CD4-positive, alpha-beta T cell treated with Interleukin-6 at 100 ng/mL for 8 hours (primary cell): ENCODE results near the gene TAS2R43.
"Not testable (repeated sequence)": the region's sequence is repeated elsewhere in the genome, so short reads cannot be mapped to it uniquely, and the experiment has no call there.

Experiments used
- DNase-seq: peaks from one replicate; pipeline ENCODE4 v3.0.0-alpha.2; 2020; ENCODE audit warnings: mixed read lengths, low spot score

TAS2R43 gene, protein sequence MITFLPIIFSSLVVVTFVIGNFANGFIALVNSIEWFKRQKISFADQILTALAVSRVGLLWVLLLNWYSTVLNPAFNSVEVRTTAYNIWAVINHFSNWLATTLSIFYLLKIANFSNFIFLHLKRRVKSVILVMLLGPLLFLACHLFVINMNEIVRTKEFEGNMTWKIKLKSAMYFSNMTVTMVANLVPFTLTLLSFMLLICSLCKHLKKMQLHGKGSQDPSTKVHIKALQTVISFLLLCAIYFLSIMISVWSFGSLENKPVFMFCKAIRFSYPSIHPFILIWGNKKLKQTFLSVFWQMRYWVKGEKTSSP

DNA sequence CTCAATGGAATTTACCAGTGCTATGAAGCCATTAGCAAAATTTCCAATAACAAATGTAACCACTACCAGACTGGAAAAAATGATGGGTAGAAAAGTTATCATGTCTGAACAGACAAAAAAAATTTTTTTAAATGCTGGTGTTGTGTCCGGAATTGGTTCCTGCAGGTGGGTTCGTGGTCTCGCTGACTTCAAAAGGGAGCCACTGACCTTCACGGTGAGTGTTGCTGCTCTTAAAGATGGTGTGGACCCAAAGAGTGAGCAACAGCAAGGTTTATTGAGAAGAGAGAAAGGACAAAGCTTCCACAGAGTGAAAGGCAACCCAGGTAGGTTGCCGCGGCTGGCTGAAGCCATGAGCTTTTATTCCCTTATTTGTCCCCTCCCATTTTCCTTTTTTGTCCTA is at the start of gene TAS2R43:
TSS of gene TAS2R43 (minus strand) at position 186 of the 400 bp plus-strand sequence. CDS start at position 102, 84 bp downstream.
- DNase-seq: no peak

DNA sequence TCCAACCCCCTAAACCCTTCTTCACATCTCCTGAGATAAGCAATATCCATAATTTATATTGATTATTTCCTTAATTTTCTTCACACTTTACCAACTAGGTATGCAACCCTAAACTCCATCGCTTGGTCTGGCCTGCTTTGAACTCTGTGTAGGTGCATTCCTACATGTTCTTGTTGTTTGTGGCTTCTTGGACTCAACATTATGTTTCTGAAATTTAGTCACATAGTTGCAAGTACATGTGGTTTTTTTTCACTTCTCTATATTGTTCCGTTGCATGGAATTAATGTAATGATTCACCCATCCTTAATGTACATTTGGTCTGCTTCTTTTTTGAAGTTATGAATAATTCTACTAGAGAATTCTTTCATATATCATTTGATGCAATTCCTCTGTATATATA is 44.0 kb upstream of the TAS2R43 start:
- no peak for DNase-seq

DNA sequence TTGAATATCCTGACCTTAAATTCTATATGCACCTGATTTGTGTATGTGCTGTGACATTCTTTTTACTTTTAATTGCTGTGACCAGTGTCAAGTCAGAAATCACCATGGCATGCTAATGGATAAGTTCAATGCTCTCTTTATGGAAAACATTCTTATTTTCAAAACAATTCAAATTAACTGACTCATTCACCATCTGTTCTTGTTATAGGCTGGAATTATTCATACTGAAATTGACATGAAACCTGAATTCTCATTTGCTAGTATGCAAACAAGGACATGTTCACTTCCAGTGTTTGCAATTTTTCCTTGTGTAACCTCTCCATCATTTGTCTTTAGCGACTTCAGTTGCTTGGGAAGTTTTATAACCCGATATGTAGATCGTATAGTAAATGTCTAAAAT is 42.2 kb upstream of the TAS2R43 start, which contains the start of gene TAS2R30:
TSS of gene TAS2R30 (minus strand) at position 340 of the 400 bp plus-strand sequence. CDS start 400 bp downstream, outside the sequence.
- DNase-seq: no peak

DNA sequence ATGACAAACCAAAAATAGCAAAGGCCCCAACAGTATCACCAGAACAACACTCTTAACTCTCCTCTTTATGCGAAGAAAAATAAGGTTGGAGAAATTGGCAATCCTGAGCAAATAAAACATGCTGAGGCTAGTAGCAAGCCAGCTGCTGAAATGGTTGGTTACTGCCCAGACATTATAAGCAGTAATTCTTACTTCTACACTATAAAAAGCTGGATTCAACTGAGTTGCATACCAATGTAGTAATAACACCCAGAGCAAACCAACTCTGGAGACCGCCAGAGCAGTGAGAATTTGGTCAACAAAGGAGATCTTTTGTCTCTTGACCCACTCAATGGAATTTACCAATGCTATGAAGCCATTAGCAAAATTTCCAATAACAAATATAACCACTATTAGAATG is 41.7 kb upstream of the TAS2R43 start:
- no peak for DNase-seq

DNA sequence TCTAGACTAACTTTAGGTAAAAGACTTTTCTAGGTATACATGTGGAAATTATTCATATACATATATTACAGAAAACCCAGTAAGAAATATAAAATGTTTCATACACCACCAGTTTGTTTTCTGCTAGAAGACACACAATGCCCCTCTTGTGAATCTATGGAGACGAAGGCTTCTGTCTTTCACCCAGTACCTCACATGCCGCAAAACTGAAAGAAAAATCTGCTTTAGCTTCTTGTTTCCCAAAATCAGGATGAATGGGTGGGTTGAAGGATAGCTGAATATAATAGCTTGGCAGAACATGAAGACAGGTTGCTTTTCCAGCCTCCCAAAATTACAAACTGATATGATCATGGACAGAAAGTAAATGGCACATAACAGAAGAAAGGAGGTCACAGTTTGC is 41.0 kb upstream of the TAS2R43 start:
- no peak for DNase-seq

DNA sequence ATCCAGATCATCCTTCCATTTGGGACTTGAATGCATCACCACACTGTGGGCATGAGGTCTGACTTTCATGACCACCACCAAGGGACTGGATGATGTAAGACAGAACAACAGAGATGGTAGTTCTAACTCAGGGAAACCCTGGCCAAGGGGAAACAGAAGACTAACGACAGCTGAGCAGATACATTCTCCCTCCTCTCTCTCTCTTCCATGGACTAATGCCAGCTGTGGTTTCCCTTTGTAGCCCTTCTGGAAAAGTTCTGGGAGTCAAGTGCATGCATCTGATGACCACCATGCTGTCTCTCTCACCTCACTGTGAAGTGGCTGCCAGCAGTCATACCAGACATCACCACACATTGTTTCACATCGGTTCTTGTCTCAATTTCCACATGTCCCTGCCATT is 38.9 kb upstream of the TAS2R43 start:
- no peak for DNase-seq

DNA sequence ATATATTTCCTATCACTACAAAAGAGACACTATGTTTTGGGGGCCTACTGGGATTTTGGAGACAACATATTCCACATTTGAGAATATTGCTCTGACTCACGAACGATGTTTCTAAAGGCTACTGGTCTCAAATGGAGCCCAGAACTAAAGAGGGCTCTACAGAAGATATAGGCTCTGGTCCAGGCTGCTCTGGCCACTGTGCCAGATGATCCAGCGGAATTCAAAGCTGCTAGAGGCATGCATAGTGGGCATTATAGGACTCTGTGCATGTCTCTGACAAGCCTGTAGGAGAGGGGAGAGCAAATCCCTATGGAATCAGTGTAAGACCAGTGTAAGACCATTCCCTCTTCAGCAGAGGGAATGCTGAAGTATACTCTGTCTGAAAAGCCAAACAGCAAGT is 38.3 kb upstream of the TAS2R43 start:
- DNase-seq: no peak

- DNase-seq: not testable (repeated sequence)
These were observed 22.0 kb upstream of the TAS2R43 start for GRCh38 chr12:11114130-11114529.

GRCh38 chr12:11111213-11111612 is 19.1 kb upstream of the TAS2R43 start:
- not testable (repeated sequence) for DNase-seq

- DNase-seq: no peak
These were observed 16.7 kb upstream of the TAS2R43 start for GRCh38 chr12:11108862-11109261.

- DNase-seq: no peak
These were observed 15.6 kb upstream of the TAS2R43 start for GRCh38 chr12:11107719-11108118.

DNA sequence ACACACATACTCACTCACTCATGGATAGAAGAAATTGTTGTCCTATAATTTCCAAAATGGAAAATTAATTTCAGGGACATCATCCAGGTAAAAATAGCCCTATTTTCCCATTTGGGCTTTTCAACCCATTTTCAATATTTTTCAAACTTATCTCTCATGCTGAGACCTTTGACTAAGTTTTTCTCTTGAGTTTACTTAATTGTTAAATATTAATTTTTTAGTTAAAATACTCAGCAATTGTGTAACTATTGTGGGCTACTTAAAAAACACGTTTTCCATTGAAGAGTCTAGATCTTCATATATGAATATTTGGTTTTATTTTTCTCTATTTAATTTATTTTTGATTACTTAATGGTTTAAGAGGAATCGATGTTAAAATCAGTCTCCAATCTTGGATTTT is 14.2 kb upstream of the TAS2R43 start:
- no peak for DNase-seq

GRCh38 chr12:11105546-11105945 is 13.4 kb upstream of the TAS2R43 start:
- DNase-seq: no peak

DNA sequence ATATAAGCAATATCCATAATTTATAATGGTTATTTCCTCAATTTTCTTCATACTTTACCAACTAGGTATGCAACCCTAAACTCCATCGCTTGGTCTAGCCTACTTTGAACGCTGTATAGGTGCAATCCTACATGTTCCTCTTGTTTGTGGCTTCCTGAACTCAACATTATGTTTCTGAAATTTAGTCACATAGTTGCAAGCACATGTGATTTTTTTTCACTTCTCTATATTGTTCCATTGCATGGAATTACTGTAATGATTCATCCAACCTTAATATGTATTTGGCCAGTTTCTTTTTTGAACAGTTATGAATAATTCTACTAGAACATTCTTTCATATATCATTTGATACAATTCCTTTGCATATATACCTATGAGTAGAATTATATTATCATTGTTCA is 2.8 kb upstream of the TAS2R43 start:
- not testable (repeated sequence) for DNase-seq

GRCh38 chr12:11089246-11089645 is 2.9 kb downstream of the TAS2R43 start:
- DNase-seq: no peak

DNA sequence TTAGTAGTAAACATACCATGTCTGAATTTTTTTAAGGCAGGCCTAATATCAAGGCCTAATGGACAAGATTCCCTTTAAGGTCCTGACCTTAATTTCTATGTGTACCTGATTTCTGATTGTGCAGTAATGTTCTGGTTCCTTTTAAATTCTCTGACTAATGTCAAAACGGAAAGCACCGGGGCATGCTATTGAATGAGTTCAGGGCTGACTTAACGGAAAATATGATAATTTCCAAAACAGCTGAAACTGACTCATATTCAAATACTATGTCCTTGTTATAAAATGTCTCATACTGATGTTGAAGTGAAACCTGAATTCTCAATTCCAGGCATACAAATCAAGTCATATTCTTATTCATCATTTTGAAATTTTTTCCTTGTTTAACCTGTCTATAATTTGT is 6.7 kb downstream of the TAS2R43 start:
- no peak for DNase-seq

DNA sequence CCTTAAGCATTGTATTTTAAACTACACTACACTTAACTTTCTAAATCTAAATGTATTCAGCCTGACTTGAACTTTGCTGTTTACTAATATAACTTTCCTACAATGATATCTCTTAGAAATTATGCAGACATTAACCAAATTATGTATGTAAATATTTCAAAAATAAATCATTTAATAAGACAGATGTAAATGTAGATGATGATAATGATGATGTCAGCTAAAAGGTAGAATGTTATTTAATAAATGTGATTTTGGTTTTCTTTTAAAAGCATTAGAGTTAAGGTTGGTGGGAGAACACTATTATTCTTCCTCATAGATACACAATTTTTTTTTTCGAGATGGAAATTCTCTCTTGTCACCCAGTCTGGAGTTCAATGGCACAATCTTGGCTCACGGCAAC is 10.1 kb downstream of the TAS2R43 start:
- DNase-seq: no peak

- no peak for DNase-seq
These were observed 13.9 kb downstream of the TAS2R43 start for GRCh38 chr12:11078246-11078645.

DNA sequence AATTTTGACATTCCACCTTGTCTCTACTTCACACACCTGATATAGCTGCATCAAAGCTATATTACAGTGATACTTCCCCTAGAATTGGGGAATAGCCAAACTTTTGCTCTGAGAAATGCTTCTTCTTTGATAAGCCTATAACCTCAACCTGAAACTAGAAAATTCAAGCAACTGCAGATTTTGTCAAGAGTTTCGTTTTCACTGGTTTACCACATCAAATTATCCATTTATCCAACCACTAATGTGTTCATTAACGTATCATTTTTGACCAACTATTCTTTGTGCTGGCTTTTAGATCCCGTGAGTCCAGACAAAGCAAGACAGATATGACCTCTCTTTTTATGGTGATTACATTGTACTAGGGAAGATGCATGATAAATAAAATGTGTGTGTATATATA is 16.5 kb downstream of the TAS2R43 start:
- no peak for DNase-seq

DNA sequence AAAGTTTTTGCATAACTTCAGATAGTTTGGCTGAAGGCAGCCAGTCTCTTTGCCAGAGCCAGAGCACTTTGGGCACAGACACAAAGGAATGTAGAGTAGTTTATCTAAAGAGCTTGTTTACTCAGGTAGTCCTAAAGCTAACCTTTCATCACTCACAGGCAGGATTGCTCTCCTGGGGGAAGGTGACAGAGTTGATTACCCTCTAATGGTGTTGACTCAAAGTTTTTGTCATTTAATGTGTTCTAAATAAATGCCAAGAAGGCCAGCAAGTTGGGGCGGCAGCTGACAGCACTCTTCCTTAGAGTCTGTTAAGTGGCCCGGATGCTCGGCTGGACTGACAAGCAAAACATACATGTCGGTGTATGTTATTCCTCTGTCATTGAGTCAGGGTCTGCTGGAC is 20.7 kb downstream of the TAS2R43 start:
- DNase-seq: no peak

DNA sequence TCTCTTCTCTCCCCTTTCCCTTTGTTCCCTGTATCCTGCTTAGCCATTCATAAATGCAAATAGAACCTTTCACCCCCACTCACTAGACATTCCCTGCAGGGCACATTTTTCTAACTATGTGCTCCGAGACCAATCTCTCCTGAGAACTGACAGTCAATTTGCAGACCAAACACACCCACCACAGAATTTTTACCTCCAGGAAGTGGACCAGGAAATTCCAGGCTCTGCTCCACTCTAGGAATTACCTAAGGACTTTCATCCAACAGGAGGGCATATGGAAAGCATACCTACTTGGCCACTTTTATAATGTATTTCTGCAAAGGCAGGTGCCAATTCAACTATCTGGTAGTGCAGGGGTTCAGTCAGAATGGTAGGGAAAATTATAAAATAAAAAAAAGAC is 21.1 kb downstream of the TAS2R43 start:
- DNase-seq: no peak

GRCh38 chr12:11069854-11070365 is 22.2 kb downstream of the TAS2R43 start:
- no peak for DNase-seq

DNA sequence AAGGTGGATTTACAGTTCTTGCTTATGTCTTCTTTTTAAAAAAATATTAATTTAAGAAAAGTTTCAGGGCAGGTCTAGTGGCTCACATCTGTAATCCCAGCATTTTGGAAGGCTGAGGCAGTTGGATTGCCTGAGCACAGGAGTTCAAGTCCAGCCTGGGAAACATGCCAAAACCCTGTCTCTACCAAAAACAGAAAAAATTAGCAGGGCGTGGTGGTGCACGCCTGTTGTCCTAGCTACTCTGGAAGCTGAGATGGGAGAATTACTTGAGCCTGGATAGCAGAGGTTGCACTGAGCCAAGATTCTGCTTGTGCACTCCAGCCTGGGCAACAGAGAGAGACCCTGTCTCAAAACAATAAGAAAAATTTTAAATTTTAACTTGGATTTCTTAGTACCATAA is 24.6 kb downstream of the TAS2R43 start:
- DNase-seq: no peak

DNA sequence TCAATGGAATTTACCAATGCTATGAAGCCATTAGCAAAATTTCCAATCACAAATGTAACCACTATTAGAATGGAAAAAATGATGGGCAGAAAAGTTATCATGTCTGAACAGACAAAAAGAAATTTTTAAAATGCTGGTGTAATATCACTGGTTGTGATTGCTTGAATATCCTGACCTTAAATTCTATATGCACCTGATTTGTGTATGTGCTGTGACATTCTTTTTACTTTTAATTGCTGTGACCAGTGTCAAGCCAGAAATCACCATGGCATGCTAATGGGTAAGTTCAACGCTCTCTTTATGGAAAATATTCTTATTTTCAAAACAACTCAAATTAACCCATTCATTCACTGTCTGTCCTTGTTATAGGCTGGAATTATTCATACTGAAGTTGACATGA is 29.9 kb downstream of the TAS2R43 start, which contains the start of gene TAS2R46:
TSS of gene TAS2R46 (minus strand) at position 101 of the 400 bp plus-strand sequence. CDS start at position 101, 0 bp downstream.
- DNase-seq: not testable (repeated sequence)
